Measurements from ENCODE around the gene SPEG.
A peak's percentile ranks its signal among the peaks of the same experiment; 100 is the strongest.

Gene SPEG

GRCh38 chr2:219483451-219484342 is 49.1 kb downstream of the SPEG start:
- DNase-seq: no peak

- no peak for DNase-seq
Measured at GRCh38 chr2:219484343-219485200, 49.9 kb downstream of the SPEG start.

GRCh38 chr2:219485201-219485580 is 50.5 kb downstream of the SPEG start:
- DNase-seq: no peak

GRCh38 chr2:219486380-219486959 is 51.8 kb downstream of the SPEG start:
- DNase-seq: no peak

DNA sequence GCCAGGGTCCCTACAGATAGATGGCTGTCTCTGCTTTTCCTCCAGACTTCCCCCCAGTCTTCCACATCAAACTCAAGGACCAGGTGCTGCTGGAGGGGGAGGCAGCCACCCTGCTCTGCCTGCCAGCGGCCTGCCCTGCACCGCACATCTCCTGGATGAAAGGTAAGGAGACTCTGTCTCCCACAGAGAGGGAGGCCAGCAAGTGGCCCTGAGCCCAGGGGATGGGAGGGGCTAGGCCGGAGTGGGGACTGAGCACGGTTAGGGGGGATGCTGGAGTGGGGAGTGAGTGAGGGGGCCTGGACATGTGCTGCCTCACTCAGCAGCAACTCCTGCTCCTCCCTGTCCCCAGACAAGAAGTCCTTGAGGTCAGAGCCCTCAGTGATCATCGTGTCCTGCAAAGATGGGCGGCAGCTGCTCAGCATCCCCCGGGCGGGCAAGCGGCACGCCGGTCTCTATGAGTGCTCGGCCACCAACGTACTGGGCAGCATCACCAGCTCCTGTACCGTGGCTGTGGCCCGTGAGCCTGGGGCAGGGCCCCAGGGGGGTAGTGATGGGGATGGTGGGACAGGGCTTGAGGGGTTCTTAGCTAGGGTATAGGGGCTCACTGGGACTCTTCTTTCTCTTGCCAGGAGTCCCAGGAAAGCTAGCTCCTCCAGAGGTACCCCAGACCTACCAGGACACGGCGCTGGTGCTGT is 53.7 kb downstream of the SPEG start:
- DNase-seq: no peak

GRCh38 chr2:219488844-219489194 is 54.2 kb downstream of the SPEG start:
- no peak for DNase-seq

GRCh38 chr2:219489315-219489714 is 54.7 kb downstream of the SPEG start:
- no peak for DNase-seq

DNA sequence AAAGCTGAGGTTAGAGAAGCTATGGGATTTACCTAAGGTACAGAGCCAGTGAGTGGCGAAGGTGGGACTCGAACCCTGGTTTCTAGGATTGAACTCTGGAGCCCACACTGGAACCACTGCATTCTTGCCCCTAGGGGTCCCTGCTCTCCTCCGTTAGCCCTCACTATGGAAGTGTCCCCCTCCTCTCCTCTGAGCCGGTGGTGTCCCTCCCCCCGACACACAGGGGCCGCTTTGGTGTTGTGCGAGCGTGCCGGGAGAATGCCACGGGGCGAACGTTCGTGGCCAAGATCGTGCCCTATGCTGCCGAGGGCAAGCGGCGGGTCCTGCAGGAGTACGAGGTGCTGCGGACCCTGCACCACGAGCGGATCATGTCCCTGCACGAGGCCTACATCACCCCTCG is 55.5 kb downstream of the SPEG start:
- DNase-seq: no peak

DNA sequence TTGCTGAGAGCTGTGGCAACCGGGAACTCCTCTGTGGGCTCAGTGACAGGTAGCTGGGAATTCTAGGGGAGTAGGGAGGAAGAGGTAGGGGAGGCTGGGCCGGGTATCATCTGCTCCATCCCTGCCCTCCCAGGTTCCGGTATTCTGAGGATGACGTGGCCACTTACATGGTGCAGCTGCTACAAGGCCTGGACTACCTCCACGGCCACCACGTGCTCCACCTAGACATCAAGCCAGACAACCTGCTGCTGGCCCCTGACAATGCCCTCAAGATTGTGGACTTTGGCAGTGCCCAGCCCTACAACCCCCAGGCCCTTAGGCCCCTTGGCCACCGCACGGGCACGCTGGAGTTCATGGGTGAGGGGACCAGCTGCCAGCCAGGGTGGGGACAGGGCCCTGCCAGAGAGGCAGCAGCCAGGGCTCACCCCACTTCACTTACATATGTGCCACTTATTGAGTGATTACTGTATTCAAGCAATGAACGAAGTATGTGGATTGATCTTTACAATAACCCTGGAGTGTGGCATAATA is 56.0 kb downstream of the SPEG start:
- no peak for DNase-seq

- DNase-seq: no peak
Measured at GRCh38 chr2:219491278-219491963, 56.8 kb downstream of the SPEG start.

GRCh38 chr2:219492575-219492974 is 57.9 kb downstream of the SPEG start:
- no peak for DNase-seq

DNA sequence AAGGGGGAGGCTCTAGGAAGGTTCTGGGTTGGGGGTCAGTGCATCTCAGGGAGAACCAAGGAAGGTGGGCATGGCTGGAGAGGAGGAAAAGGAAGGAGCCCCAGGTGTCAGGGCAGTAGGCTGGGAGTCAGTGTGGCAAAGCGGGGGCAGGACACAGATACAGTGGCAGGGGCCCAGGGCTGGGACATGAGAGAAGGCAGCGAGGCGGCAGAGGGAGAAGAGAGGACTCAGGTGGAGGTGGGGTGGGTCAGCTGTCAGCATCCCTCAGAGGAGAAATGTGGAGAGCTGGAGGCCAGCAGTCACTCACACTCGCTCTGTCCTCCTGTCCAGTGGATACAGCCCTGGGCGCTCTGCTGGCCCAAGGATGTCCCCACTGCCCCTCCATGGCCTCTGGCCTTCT is 58.4 kb downstream of the SPEG start:
- DNase-seq: no peak

- no peak for DNase-seq
Measured at GRCh38 chr2:219494952-219495530, 60.4 kb downstream of the SPEG start.

DNA sequence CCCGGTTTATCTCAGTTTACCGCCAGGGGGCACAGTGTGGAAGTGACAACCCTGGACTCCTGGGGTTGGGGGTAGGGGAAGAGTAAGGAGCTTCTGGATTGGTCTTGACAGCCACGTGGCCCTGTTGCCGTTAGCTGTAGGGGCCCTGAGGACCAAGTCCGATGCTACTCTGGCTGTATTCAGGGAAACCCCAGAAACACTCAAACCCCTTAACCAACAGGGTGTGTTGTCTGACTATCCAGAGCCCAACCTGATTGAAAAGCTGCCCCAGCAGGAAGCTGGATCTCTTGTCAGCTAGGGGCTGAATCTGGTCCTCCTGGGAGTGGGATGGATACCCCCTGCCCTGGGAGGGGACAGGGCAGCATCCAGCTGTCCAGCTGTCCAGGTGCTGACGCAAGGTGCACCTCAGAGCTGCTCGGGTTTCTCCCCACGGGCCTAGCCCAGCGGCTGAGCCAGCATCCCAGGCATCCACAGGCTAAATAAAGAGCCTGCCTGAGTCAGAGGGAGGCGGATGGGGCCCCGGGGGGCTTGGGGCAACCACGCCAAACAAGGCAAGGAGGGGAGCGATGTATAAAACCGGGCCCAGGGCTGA is 61.0 kb downstream of the SPEG start:
- peak; percentile 79 for DNase-seq

DNA sequence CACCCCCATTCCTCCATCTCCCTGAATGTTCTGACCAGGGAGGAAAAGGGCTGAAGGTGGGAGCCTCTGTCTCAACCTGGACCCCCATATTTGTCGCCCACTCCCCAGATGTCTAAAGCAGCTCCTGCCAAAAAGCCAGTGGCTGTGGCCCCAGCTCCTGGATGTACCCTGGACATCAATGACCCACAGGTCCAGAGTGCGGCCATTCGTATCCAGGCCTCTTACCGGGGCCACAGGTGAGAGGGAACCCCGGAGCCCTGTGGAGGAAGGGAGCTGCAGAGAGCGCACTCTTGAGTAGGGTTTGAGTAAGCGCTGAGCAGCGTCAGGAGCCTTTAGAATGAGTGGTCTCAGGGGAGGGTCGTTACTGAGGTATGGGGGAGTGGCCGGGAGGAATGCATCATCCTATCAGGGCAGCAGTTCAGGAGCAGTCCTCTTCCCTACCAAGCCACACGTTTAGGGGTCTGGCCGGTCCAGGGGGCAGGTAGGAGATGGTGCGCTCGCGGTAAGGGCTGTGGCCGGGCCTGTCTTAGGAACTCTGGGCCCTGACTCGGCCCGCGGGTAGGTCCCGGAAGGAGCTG is 61.7 kb downstream of the SPEG start:
- DNase-seq: no peak

GRCh38 chr2:219496825-219497494 is 62.3 kb downstream of the SPEG start:
- no peak for DNase-seq

GRCh38 chr2:219497495-219498279 is 63.0 kb downstream of the SPEG start:
- DNase-seq: peak; percentile 63

- DNase-seq: peak; percentile 94
Measured at GRCh38 chr2:219498280-219499057, 63.8 kb downstream of the SPEG start, which contains the start of gene GMPPA. TSS of gene GMPPA (plus strand) at chr2:219498891. CDS start at chr2:219499976, 1,085 bp downstream.

DNA sequence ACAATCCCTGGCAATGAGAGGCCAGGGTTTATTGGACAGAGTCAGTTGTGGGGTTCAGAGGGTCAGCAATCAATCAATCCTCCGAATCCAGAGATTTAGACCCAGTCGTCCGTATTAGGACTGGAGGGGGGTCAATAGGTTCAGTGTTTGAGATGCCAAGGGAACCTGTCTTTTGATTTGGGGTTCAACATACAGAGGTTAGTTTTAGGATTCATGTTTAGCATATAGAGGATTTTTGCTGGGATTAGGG is 64.3 kb downstream of the SPEG start:
- no peak for DNase-seq
